Activated CD8-positive, alpha-beta memory T cell treated with anti-CD3 and anti-CD28 coated beads for 4 hours (primary cell): ENCODE results near the gene EVI5.
"Not testable (repeated sequence)": the region's sequence is repeated elsewhere in the genome, so short reads cannot be mapped to it uniquely, and the experiment has no call there.

Source experiments
- DNase-seq, 2 donors: peaks; one replicate each; pipeline ENCODE4 v3.0.0-alpha.2; 2020; ENCODE audit warnings: low read depth in 2 of 2

EVI5 gene

DNA sequence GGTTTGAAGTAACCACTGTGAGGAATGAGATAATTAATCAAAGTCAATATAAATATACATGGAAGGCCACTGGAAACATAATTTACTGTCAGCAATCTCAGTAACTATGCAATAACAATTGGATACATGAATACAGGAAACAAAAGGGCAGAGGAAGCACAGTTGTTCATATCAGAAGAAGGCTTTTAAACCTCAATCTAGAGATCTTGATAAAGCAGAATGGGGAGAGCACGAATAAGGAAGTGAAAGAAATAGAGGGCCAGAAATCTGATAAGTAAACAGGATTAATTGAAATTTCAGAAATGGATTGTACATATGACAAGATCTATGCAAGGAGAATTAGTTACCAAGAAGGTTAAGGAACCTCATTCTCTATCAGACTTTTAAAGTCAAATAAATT is 93.0 kb downstream of the EVI5 start:
- no peak for DNase-seq

DNA sequence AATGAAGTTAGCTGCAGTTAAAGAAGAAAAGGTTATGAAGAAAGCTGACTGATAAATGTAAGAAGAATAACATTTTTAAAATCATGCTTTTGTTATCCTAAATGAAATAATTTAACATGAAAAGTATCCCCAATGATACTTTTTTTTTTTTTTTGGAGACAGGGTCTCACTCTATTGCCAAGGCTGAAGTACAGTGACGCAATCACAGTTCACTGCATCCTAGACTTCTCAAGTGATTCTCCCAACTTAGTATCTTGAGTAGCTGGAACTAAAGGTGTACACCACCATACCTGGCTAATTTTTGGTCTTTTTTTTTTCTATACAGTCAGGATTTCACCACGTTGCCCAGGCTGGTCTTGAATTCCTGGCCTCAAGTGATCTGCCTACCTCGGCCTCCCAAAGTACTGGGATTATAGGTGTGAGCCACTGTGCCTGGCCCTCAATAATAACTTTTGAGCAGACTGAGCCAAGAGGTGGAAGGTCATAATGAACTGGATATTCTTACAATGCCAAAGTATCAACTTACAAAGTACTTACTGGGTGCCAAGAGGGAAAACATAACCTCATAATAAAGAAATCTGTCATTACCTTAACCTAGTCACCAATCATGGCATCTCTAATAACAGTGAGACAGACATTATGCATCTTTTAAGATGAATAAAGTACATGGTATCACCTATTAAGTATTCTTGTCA is 94.5 kb downstream of the EVI5 start:
- no peak for DNase-seq

DNA sequence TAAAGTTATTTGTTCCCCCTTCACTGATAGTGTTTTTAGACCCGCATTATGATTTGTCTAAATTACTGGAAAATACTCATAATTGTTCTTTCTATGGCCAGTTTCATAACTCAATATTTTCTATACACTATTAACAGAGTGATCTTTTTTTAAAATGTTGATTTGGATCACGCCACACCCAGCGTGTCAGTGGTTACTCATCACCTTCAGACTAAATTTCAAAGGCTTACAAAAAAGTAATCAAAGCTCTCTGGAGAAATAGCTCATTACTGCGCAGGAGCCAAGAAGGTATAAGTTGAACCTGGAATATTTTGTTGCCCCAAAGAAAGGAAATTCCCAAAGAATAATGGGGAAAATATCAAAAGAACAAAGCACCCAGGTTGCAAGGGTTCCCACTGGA is 104.9 kb downstream of the EVI5 start:
- no peak for DNase-seq

DNA sequence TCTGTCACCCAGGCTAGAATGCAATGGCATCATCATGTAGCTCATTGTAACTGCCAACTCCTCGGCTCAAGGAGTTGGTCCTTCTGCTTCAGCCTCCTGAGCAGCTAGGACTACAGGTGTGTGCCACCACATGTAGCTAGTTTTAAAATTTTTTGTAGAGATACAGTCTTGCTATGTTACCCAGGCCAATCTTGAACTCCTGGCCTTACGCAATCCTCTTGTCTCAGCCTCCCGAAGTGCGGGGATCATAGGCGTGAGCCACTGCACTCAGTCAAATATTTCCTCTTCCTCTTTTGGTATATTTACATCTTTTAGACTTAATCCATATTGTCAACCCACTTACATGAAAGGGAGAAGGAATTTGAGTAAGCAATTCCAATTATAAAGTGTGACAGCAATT is 121.1 kb downstream of the EVI5 start:
- no peak for DNase-seq

DNA sequence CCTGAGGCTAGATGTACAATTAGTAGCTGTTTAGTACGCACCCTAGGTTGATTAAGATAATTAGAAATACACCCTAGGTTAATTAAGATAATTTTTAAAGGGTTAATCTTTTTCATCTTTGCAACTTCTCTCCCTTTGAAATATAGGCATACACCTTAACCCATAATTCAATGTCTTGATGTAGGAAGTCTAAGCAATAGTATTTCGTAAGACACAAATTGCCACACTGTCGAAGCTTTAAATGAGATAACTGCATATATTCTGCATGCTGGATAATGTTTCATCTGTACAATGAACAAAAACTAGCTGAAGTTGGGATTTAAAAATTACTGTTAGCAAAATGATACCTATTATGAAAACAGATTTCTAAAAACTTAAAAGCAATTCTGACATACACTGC is 122.9 kb downstream of the EVI5 start:
- no peak for DNase-seq

DNA sequence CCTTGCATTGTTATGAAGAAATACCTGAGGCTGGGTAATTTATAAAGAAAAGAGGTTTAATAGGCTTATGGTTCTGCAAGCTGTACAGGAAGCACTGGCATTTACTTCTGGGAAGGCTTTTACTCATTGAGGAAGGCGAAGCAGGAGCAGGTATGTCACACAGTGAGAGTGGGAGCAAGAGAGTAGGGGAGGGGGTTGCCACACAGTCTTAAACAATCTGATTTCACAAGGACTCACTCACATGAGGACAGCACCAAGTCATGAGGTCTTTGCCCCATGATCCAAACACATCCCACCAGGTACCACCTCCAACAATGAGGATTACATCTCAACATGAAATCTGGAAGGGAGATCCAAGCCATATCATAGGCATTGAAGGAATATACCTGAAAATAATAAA is 127.2 kb downstream of the EVI5 start:
- no peak for DNase-seq

DNA sequence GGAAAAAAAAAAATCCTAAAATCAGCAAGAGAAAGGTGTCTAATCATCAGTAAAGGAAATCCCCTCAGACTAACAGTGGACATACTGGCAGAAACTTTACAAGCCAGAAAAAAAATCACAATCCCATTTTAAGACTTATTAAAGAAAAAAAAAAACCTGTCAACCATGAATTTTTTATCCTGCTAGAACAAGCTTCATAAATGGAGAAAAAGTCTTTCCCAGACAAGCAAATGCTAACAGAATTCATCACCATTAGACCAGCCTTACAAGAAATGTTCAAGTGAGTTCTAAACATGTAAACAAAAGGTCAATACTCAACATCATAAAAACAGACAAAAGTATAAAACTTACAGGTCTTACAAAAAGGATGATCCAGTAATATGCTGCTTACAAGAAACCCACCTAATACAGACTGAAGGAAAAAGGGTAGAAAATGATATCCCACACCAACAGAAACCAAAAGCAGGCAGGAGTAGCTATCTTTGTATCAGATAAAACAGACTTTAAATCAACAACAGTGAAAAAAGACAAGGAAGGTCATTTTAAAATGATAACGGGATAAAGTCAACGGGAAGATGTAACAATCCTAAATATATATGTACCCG is 129.6 kb downstream of the EVI5 start:
- no peak for DNase-seq

DNA sequence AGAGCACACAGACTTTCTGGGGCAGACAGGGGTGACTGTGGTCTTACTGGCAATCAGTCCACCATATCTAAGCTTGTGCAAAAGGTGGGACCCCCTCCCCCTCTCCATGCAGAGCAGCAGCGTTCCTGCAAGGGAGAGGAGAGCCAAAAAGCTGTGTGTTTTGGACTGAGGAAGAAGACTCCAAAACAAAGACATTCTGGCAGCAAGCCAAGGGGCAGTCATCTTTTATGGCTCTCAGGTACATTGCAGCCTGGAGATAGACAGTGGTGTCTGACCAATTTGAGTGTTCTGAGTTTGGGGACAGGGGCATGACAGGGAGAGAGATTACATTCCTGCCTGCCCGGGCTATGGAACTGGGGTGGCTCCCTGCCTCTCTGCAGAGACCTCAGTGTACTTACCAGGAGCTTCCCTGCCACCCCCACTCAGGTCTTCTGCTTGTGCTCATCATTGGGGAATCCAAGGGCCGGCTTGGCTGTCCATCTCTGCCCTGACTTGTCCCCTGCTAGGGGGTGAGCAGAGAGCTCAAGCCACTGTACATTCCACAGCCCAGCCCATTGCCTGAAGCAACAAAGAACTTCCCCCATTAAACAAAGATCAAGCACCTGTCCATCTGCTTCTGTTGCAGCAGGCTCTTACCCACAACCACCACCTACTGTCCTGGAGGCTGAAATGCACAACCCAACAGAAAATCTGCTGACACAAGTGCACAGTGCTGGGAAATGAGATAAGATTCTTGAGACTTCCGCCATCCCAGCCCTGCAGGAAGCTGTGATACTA is 131.1 kb downstream of the EVI5 start:
- DNase-seq: no peak

DNA sequence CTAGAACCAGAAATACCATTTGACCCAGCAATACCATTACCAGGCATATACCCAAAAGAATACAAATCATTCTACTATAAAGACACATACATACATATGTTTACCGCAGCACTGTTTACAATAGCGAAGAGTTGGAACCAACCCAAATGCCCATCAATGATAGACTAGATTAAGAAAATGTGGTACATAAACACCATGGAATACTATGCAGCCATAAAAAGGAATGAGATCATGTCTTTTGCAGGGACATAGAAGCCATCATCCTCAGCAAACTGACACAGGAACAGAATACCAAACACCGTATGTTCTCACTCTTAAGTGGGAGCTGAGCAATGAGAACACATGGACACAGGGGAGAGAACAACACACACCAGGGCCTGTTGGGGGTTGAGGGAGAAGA is 144.2 kb downstream of the EVI5 start:
- DNase-seq: not testable (repeated sequence)

DNA sequence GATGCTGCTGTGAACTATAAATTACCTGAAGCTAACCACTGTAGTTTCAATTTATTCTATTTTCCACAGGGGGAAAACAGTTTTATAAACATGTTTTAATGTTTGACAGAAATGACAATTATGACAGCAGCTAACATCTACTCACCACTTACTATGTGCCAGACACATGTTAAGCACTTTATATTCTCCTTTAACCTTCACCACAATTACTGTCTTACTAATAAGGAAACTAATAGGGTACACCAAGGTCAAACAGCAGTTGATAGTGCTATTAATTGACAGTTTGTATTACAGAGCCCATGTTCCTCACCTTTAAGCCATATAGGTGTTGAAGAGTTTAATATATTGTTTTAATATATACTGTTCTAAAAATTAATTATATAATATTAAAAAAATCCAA is 146.4 kb downstream of the EVI5 start:
- no peak for DNase-seq

DNA sequence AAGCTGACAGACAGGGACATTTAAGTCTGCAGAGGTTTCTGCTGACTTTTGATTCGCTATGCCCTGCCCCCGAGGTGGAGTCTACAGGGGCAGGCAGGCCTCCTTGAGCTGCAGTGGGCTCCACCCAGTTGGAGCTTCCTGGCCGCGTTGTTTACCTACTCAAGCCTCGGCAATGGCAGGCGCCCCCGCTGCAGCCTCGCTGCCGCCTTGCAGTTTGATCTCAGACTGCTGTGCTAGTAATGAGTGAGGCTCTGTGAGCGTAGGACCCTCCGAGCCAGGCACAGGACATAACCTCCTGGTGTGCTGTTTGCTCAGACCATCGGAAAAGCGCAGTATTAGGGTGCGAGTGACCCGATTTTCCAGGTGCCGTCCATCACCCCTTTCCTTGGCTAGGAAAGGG is 149.7 kb downstream of the EVI5 start:
- not testable (repeated sequence) for DNase-seq

DNA sequence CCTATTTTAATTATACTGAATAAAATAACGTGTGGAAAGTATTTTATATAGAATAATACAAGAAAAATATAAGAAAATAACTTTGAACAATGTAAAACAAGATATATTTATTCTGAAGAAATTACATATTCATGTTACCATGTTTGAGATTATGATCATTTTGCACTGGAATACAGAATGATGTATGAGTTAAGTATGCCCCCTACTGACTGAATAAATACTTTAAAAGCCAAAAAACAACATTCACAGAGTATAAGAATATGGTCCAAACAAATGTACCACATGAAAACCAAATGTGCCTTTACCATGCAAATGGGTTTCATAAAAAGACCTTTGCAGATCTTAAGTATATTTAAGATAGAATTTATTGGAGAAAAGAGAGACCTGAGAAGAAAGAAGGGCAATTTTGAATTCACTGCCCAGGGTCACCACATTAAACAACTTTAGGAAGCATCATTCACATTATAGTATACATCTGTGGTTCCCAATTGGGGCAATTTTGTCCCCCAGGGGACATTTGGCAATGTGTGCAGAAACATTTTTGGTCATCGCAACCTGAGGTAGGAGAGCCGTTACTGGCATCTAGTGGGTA is 161.6 kb downstream of the EVI5 start:
- DNase-seq: no peak

DNA sequence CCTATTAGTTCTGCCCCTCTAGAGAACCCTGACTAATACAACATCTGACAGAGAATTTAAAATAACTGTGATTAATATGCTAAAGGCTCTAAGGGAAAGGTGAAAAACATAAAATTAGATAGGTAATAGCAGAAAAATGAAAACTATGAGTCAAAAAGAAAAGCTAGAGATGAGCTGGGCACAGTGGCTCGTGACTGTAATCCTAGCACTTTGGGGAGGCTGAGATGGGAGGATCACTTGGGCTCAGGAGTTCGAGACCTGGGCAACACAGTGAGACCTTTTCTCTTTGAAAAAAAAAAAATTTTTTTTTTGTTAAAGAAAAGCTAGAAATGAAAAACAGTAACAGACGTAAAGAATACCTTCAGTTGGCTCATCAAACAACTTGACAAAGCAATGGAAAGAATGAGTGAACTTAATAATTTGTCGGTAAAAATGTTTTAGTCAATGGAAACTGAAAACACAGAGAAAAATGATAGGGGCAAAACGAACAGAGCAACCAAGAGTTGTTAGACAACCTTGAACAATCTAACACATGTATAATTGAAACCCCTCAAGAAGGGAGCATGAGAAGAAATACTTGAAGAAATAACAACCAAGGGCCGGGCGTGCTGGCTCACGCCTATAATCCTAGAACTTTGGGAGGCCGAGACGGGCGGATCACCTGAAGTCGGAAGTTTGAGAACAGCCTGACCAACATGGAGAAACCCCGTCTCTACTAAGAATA is 165.3 kb downstream of the EVI5 start:
- no peak for DNase-seq

DNA sequence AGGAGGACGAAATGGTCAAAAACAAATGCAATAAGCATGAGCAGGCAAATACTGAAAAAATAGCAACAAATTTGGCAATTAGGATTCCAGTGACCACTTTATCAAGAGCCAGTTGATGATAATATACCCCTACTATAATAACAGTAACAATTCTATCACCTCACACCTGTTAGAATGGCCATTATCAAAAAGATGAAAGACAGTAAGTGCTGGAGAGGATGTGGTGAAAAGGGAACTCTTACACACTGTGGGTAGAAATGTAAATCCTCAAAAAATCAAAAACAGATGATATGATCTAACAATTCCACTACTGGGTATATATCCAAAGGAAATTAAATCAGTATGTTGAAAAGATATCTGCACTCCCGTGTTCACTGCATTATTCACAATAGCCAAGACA is 183.9 kb downstream of the EVI5 start:
- DNase-seq: no peak

DNA sequence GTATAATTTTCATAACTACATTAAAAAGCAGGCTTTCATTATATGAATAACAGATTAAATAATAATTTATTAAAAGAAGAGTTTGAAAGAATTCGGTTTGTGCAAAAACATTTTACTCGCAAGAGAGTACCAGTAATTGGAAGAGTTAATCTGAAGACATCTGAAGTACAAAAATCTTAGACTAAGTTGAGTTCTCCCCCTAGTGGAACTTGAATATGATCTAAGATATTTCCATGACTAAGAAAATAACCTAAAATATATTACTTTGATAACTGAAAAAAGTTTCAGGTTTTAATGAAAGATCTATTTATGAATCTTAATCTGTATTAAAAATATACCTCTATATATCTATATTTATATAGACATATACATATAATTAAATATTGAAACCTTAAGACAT is 185.7 kb downstream of the EVI5 start:
- DNase-seq: no peak

DNA sequence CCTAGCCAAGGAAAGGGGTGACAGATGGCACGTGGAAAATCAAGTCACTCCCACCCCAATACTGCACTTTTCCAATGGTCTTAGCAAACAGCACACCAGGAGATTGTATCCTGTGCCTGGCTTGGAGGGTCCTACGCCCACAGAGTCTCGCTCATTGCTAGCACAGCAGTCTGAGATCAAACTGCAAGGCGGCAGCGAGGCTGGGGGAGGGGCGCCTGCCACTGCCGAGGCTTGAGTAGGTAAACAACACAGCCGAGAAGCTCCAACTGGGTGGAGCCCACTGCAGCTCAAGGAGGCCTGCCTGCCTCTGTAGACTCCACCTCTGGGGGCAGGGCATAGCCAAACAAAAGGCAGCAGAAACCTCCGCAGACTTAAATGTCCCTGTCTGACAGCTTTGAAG is 195.5 kb downstream of the EVI5 start:
- DNase-seq: not testable (repeated sequence)

DNA sequence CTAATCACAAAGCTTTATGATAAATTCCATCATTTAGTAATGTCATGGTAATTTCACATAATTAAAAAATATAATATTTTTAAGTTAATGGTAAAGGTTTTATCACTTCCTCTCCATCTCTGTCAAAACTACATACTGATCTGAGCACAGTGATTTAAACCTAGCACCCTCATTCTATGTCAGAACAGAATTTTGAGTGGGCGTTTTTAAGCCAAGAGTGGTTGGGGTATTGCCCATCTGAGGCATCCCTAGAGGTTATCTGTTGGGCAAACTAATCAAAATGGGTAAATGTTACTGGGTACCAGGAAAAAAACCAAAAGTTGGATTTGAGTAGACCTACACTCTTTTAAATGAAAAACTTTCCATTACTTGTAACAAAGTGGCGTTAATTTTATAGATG is 197.5 kb downstream of the EVI5 start:
- DNase-seq: no peak

DNA sequence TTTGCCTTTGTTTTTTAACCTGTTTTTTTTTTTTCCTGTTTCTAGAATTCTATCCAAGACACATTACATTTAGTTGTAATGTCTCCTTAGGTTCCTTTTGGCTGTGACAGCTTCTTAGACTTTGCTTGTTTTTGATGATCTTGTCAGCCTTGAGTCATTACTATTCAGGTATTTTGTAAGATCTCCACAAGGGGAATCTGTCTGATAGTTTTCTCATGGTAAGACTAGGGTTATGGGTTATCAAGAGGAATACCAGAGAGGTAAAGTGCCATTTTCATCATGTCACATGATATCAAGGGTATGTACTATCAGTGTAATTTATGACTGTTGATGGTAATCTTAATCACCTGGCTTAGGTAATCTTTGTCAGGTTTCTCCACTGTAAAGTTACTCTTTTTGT is 199.1 kb downstream of the EVI5 start:
- no peak for DNase-seq

DNA sequence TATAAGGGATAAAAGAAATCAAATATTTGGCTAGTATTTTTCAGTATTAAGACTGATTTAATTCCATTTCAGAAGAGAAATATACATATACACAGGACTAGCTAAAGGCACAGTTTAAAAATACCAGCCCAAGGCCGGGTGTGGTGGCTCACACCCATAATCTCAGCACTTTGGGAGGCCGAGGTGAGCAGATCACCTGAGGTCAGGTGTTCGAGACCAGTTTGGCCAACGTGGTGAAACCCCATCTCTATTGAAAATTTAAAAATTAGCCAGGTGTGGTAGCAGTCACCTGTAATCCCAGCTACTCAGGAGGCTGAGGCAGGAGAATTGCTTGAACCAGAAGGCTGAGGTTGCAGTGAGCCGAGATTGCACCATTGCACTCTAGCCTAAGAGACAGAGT is 200.1 kb downstream of the EVI5 start:
- DNase-seq: not testable (repeated sequence)

DNA sequence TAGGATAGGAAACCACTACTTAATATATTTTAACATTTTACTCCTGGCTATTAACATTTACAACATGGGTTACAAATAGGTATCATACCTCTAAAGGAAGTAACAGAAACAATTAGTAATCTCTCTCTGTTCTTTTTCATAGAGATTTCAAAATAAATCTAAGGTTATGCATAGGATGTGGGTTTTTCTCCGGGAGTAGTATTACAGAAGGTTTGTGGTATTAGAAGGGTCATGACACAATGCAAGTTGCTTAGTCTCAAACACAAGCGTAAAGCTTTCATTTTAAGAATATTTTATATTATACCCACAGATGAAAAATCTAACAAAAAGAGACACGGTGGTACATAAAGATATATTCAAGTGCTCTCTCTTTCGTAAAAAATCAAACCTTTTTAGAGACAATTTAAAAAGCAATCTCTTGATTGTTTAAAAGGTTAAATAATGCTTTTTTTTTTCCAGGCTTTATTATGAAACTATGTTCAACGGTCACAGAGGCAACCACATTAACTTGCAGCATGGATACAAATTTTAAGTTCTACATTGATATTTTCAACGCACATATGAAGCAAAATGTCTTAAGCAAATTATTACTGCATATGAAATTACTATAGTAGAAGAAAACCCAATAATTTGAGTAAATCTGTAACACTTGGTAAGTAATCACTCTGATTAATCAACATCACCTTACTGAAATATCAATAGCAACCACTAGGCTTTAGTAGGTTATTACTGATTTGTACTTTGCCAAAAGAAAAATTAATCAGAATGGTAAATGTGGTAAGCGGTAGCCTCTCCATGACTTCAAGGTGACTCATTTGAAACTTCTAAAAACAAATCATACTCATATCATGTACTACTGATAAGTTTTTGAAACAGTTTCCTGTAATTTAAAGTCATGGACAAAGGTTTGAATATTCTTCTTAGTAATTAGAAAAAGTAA is 200.8 kb downstream of the EVI5 start:
- no peak for DNase-seq
